GM21737 (cell line): ENCODE measurements around the gene PIK3CA.

Experiments
- ATAC-seq: cut with Tn5 transposase; IDR thresholded peaks from one replicate; pipeline ENCODE4 v1.9.1; 2021; ENCODE audit warnings: mild to moderate bottlenecking, moderate library complexity; ENCODE audit not compliant: unreplicated experiment

Gene PIK3CA

DNA sequence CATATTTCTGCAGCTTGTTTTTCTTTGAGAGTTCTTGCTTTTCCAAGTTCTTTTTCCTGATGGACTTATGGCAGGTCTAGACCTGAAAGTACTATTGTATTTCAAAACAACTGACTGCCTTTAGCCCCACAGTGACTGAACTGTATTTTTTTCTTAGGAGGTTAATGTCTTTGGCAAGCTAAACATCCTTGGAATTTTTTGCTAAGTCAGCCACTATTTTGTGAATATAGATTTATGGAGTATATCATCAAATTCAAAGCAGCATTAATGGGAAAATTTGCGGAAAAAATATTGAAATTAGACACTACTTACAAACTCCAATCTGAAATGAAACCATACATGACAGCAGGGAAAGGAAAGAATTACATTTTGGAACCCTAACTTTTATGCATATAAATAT lies 8.6 kb downstream of the PIK3CA start:
- ATAC-seq, result no peak

DNA sequence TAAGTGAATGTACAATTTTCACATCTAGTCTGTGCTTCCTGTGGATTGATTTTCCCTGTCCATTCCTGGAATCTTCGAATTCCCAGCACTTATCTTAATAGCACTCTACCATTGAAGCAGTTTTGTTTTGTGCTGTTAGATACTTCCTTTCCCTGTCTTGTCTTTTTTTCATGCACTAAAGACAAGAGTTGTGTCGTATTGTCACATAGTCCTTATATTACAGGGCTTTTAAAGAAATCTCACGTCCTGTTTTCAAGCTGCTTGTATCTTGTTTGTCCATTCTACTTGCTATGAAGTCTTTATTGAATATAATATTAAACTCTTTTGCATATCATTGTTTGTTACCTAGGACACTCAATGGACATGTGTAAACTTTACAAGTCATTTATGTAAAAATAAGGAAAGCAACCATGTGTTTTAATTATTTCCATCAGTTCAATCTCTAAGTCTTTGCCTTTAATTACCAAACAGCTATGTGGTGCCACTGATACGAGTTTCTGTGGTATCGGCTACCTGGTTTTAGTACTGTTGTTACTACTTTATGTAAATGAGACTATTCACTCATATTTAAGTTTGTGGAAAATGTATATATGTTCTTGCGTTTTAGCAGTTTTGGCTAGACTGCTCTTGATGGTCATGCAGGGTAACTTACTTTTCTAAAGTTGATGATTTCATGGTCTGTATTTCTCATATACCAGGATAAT lies 10.3 kb downstream of the PIK3CA start:
- peak; percentile 56 for ATAC-seq

- ATAC-seq, result no peak
Observed at GRCh38 chr3:179163503-179163902, 15.3 kb downstream of the PIK3CA start.

GRCh38 chr3:179164857-179165256 lies 16.7 kb downstream of the PIK3CA start:
- no peak for ATAC-seq

DNA sequence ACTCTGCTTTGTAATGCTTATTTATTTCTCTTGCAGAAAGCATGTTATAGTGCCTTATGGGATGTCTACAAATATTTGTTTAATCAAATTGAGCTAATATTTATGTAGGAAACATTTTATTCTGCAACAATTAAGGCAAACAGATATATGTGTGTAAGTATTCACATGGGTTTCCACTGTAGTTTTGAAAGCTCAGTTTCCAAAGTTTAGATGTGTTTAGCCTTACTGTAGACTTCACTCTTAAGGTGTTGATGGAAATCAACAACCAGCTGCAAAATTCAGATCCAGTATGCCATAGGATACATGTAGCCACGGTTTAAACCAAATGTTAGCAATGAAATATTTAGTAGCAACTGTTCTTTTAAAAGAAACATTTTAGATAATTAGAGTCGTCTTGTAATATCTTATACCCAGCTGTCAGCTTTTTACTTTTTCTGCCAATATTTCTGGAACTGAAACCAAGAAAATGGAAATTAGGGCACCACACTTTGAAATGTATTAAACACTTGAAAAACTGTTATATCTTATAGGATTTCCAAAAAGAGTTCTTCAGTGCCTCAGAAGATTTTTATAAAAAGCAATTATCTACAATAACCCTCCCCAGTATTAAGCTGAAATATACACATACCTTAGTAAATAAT lies 18.5 kb downstream of the PIK3CA start:
- ATAC-seq, result no peak

- no peak for ATAC-seq
Observed at GRCh38 chr3:179168918-179169317, 20.8 kb downstream of the PIK3CA start.

DNA sequence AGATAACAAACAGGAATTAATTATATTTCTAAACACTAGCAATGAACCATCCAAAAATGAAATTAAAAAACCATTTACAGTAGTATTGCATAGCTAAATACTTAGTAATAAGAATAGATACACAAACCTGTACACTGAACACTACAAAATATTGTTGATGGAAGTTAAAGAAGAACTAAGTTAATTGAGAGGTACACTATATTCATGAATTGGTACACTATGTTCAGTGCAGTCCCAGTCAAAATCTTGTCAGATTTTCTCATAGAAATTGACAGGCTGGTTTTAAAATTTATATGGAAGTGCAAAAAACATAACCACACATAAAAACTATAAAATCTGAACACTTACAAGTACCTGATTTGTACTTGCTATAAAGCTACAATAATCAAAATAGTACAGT lies 24.4 kb downstream of the PIK3CA start:
- ATAC-seq, result no peak

- ATAC-seq, result no peak
Observed at GRCh38 chr3:179174316-179174715, 26.2 kb downstream of the PIK3CA start.

DNA sequence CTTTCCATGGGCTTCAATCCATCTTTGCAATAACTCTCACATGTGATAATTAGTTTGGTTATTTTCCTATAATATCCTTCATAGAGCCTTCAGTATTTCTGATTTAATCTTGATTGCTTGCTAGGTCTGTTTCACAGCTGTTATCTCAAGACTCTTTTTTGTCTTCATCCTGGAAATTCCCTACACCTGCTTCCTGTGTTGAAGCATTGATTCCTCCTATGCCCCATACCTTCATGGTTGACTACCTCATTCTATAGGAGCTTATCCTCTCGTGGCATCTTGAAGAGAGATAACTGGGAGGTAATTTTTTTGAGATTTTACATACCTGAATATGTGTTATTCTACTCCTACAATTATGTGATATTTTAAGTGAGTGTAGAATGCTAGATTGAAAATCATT lies 26.7 kb downstream of the PIK3CA start:
- no peak for ATAC-seq

DNA sequence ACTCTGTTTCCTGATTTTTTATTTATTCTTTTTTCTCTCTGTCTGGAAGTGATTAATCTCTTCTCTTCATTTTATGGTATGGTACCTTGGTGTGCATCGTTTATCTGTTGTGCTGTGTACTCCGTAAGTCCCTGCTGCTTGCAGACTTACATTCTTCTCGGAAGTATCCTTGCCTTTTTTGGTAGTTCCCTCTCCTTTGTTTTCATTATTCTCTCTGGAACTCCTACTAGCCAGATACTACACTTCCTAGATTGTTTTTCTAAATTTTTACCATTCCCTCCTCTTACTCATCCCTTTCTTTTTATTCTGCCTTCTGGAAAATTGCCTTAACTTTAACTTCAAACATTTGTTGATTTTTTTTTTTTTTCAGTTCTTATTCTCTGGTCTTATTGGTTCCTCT lies 27.2 kb downstream of the PIK3CA start:
- ATAC-seq, result no peak

DNA sequence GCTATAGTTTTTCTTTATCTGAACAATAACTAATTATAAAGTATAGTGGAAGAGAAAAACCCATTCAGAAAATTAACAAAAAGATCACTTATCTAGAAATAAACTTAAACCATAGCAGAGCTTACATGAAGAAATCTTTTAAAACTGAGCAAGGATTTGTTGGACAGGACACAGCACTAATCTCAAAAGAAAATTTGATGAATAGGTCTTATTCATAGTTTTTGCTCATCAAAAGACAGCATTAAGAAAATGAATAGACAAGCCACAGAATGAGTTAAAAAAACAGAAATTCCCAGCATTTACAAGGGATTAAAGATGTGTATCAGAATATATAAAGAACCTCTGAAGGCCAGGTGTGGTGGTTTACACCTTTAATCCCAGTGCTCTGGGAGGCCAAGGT lies 29.5 kb downstream of the PIK3CA start:
- no peak for ATAC-seq

- no peak for ATAC-seq
Observed at GRCh38 chr3:179179256-179179655, 31.1 kb downstream of the PIK3CA start.

- ATAC-seq, result no peak
Observed at GRCh38 chr3:179179979-179180759, 32.0 kb downstream of the PIK3CA start.

DNA sequence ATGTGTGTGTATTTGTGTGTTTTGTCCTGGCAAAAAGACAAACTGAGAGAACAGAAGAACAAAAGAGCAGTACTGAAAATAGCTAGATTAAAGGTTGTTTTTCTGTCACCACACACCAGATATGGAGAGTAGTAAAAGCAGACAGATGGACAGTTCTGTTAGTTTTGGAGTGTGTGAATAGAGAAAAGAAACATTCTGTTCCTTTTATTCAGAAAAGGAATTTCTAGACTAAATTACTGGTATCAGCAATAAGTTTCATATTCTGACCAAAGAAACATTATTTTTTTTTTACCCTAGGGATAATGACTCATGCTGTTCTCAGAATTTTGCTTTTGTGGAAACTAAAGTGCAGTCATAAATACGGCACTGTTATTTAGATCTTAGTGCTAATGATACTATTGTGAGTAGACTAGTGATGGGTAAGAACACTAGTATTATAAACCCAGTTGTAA lies 32.9 kb downstream of the PIK3CA start:
- peak; percentile 58 for ATAC-seq

DNA sequence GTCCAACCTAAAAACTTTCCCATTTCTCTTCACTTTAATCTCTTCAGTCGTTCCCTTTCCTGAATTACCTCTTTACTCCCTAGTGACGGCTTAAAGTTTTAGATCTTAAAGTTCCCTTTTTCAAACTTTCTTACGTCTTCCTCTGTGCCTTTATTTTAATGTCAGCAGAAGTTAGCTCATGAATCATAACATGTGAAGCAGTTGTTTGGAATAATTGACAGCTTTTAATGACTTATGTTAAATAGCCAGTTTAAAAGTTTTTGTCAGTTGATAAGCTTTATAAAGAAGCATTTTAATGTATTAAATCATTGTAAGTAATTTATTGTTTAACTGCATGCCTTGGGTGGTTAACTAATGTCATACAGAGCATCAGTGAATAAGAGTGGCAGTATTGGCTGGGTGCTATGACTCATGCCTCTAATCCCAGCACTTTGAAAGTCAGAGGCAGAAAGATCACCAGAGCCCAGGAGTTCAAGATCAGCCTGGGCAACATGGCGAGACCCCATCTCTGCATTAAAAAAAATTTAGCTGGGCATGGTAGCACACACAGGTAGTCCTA lies 33.9 kb downstream of the PIK3CA start:
- ATAC-seq, result no peak

DNA sequence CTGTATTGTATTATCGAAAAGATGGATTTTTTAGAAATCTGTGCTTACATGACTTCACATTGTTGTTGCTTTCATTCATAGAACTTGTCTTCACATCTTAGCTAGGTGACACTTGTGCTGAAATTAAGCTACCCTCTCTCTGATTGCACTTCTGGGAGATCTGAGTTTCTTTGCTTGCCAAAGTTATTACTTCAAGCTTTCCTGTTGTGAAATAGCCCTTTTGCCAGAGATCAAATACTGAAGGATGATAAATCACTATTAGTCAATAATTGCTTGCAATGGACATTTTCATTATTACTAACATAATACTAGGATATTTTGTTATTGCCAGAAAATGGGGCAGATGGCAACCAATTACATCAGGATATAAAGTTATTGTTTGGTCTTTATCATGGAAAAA lies 34.7 kb downstream of the PIK3CA start:
- no peak for ATAC-seq

DNA sequence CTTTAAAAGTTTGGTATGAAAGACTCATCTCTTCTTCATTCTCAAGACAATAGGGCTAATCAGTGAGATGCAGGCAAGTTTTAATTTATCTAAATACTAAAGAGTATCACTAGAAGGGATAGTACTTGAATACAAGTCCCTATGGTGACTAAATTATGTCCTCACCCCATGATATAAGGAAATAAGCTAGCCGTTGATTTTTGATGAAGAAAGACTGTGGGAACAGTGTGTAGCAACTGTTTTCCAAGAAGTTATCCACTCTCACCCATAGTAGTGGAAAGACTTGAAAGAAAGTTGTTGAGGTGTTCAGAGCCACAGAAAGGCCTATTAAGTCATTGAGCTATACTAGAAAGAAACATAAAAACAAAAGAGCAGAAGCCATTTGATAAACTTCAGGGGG lies 36.7 kb downstream of the PIK3CA start:
- ATAC-seq, result no peak

GRCh38 chr3:179186426-179186825 lies 38.3 kb downstream of the PIK3CA start:
- ATAC-seq, result no peak

- no peak for ATAC-seq
Observed at GRCh38 chr3:179189759-179190158, 41.6 kb downstream of the PIK3CA start.

- ATAC-seq, result no peak
Observed at GRCh38 chr3:179190581-179190980, 42.4 kb downstream of the PIK3CA start.

GRCh38 chr3:179192542-179192941 lies 44.4 kb downstream of the PIK3CA start:
- ATAC-seq, result no peak

DNA sequence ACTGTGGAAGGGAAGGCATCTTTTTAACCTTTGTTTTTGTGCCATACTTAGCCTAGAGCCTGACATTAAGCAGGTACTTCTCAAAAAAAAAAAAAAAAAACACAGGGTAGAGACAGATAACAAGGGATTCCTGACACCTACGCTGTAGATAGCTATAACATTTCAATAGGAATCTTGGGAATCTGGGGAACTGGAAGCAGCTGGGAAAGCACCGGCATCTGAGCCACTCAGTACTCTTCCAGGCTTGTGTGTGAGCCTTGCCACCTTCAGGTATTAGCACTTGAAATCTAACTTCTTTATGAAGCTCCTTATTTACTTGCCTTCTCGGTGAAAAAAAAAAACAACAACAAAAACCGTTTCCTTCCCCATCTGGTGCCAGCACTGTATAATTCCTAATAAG lies 46.8 kb downstream of the PIK3CA start:
- no peak for ATAC-seq
